Mesenchymal stem cell (in vitro differentiated cells and primary cell): ENCODE data around the gene RDH16.
A peak's percentile ranks its signal among the peaks of the same experiment; 100 is the strongest.

Source experiments
- DNase-seq: peaks from one replicate; pipeline ENCODE4 v3.0.0-alpha.2; 2013
- H2AFZ ChIP-seq: one replicate; pipeline ENCODE4 v1.6.1; 2013; ENCODE audit warnings: low read depth, mild to moderate bottlenecking, control low read depth, inconsistent platforms, low read length, moderate library complexity
- H2AK5ac ChIP-seq: 2 replicates; pipeline ENCODE4 v1.6.1; 2013; ENCODE audit warnings: low read length, moderate library complexity, mild to moderate bottlenecking, inconsistent platforms; ENCODE audit not compliant: severe bottlenecking
- H2BK120ac ChIP-seq: one replicate; pipeline ENCODE4 v1.6.1; 2013; ENCODE audit warnings: low read depth, mild to moderate bottlenecking, inconsistent platforms, low read length, moderate library complexity
- H2BK12ac ChIP-seq, 2 experiments: one replicate each; pipeline ENCODE4 v1.6.1; 2013; ENCODE audit warnings: inconsistent platforms in 2 of 2, low read length in 2 of 2, mild to moderate bottlenecking in 2 of 2, moderate library complexity in 2 of 2, control low read depth in 1 of 2
- H2BK15ac ChIP-seq: one replicate; pipeline ENCODE4 v1.6.1; 2013; ENCODE audit warnings: mild to moderate bottlenecking, low read depth, inconsistent platforms; ENCODE audit not compliant: poor library complexity, severe bottlenecking
- H2BK5ac ChIP-seq: 2 replicates; pipeline ENCODE4 v1.6.1; 2013; ENCODE audit warnings: low read depth, mild to moderate bottlenecking, low read length, control low read depth, inconsistent platforms; ENCODE audit not compliant: poor library complexity, severe bottlenecking
- H3K14ac ChIP-seq, 2 experiments: one replicate each; pipeline ENCODE4 v1.6.1; 2013; ENCODE audit warnings: inconsistent platforms in 2 of 2, low read length in 2 of 2, control low read depth in 1 of 2, mild to moderate bottlenecking in 1 of 2, moderate library complexity in 1 of 2
- H3K18ac ChIP-seq, 2 experiments: one replicate each; pipeline ENCODE4 v1.6.1; 2013; ENCODE audit warnings: inconsistent platforms in 2 of 2, low read length in 2 of 2, control low read depth in 1 of 2, low read depth in 1 of 2, mild to moderate bottlenecking in 1 of 2
- H3K23ac ChIP-seq, 2 experiments: one replicate each; pipeline ENCODE4 v1.6.1; 2013; ENCODE audit warnings: inconsistent platforms in 2 of 2, low read length in 2 of 2, mild to moderate bottlenecking in 2 of 2, moderate library complexity in 2 of 2, control low read depth in 1 of 2
- H3K27ac ChIP-seq: 2 replicates; pipeline ENCODE4 v1.5.1; 2013; ENCODE audit warnings: mild to moderate bottlenecking, moderate library complexity, low read length, control low read depth, inconsistent platforms; ENCODE audit not compliant: poor library complexity, severe bottlenecking
- H3K27me3 ChIP-seq, 2 experiments: 2 replicates each; pipeline versions ENCODE4 v1.6.1 to v1.7.0; 2013; ENCODE audit warnings: low read length in 2 of 2, mild to moderate bottlenecking in 2 of 2, moderate library complexity in 2 of 2, control low read depth in 1 of 2, inconsistent platforms in 1 of 2; ENCODE audit not compliant: control insufficient read depth in 1 of 2, insufficient read depth in 1 of 2
- H3K36me3 ChIP-seq, 2 experiments: 2 replicates each; pipeline versions ENCODE4 v1.6.1 to v1.7.0; 2013; ENCODE audit warnings: low read length in 2 of 2, control low read depth in 1 of 2, inconsistent platforms in 1 of 2, low read depth in 1 of 2, mild to moderate bottlenecking in 1 of 2; ENCODE audit not compliant: insufficient read depth in 2 of 2, control insufficient read depth in 1 of 2
- H3K4ac ChIP-seq, 2 experiments: one replicate each; pipeline ENCODE4 v1.6.1; 2013; ENCODE audit warnings: inconsistent platforms in 2 of 2, low read length in 2 of 2, mild to moderate bottlenecking in 2 of 2, moderate library complexity in 2 of 2, control low read depth in 1 of 2, low read depth in 1 of 2
- H3K4me1 ChIP-seq: 2 replicates; pipeline ENCODE4 v1.6.1; 2013; ENCODE audit warnings: low read depth, low read length, control low read depth; ENCODE audit not compliant: control insufficient read depth, insufficient read depth
- H3K4me2 ChIP-seq: 2 replicates; pipeline ENCODE4 v1.6.1; 2013; ENCODE audit warnings: low read length, mild to moderate bottlenecking, inconsistent platforms; ENCODE audit not compliant: poor library complexity, severe bottlenecking
- H3K4me3 ChIP-seq, 2 experiments: 2 replicates each; pipeline versions ENCODE4 v1.5.1 to v1.7.0; 2013; ENCODE audit warnings: low read length in 2 of 2, mild to moderate bottlenecking in 2 of 2, control low read depth in 1 of 2, low read depth in 1 of 2; ENCODE audit not compliant: insufficient read depth in 1 of 2
- H3K79me1 ChIP-seq: replicated peaks from 2 replicates; pipeline ENCODE4 v1.6.1; 2013; ENCODE audit warnings: mild to moderate bottlenecking, control low read depth, low read length, inconsistent platforms; ENCODE audit not compliant: poor library complexity, severe bottlenecking
- H3K9ac ChIP-seq: 2 replicates; pipeline ENCODE4 v1.7.0; 2013; ENCODE audit warnings: mild to moderate bottlenecking, low read length, moderate library complexity
- H3K9me3 ChIP-seq: 2 replicates; pipeline ENCODE4 v1.7.0; 2013; ENCODE audit warnings: mild to moderate bottlenecking, low read length; ENCODE audit not compliant: control insufficient read depth
- H4K8ac ChIP-seq: one replicate; pipeline ENCODE4 v1.6.1; 2013; ENCODE audit warnings: inconsistent platforms, mild to moderate bottlenecking, low read length, moderate library complexity
- H4K91ac ChIP-seq: one replicate; pipeline ENCODE4 v1.6.1; 2013; ENCODE audit warnings: mild to moderate bottlenecking, low read length, inconsistent platforms
- WGBS: methylation state at CpG from one replicate; pipeline ENCODE4 v1.1.7; 2013; ENCODE audit warnings: mixed read lengths; 5-methylcytosine and 5-hydroxymethylcytosine counted together

The RDH16 gene

GRCh38 chr12:56991319-56992246 is 34.2 kb upstream of the RDH16 start:
- H2BK120ac ChIP-seq, result no peak overlapping the region
- WGBS, result 90% methylated on average over 7 of the region's 8 CpGs
- no peak overlapping the region for H4K91ac ChIP-seq

GRCh38 chr12:56990648-56991318 is 33.4 kb upstream of the RDH16 start:
- no peaks in the 10 kb centered on the region for H3K9me3 ChIP-seq
- H3K4me3 ChIP-seq, result no peak overlapping the region
- no peak overlapping the region for H3K4ac ChIP-seq
- 92% methylated on average over 7 of the region's 7 CpGs for WGBS
- H3K9ac ChIP-seq, result no peak overlapping the region
- H4K8ac ChIP-seq, result no peak overlapping the region
- no peak overlapping the region for H2BK15ac ChIP-seq
- no peak for DNase-seq
- peaks cover under 1% of the 10 kb centered on the region for H3K4me1 ChIP-seq
- H3K27ac ChIP-seq, result no peak overlapping the region
- H2BK5ac ChIP-seq, result no peak overlapping the region
- H3K23ac ChIP-seq, result no peak overlapping the region
- H4K91ac ChIP-seq, result no peak overlapping the region
- H3K18ac ChIP-seq, result peak overlapping the region in 1 of 2 experiments; percentile 46
- H2AFZ ChIP-seq, result no peak overlapping the region
- H2BK12ac ChIP-seq, result no peak overlapping the region
- H3K36me3 ChIP-seq, result peaks cover 0 to 9% of the 10 kb centered on the region in 2 experiments
- no peaks in the 10 kb centered on the region for H3K79me1 ChIP-seq
- no peak overlapping the region for H2BK120ac ChIP-seq
- no peak overlapping the region for H3K4me2 ChIP-seq
- no peak overlapping the region for H2AK5ac ChIP-seq
- H3K27me3 ChIP-seq, result peaks cover 9 to 25% of the 10 kb centered on the region in 2 experiments
- no peak overlapping the region for H3K14ac ChIP-seq

More at GRCh38 chr12:56991319-56992246, 34.2 kb upstream of the RDH16 start:
- no peak overlapping the region for H2BK12ac ChIP-seq
- H3K36me3 ChIP-seq, result peaks cover 0 to 14% of the 10 kb centered on the region in 2 experiments
- DNase-seq, result no peak
- no peak overlapping the region for H3K4me2 ChIP-seq
- no peak overlapping the region for H3K9ac ChIP-seq
- H2BK15ac ChIP-seq, result no peak overlapping the region
- no peak overlapping the region for H2AK5ac ChIP-seq
- H3K4ac ChIP-seq, result no peak overlapping the region
- no peaks in the 10 kb centered on the region for H3K9me3 ChIP-seq
- no peaks in the 10 kb centered on the region for H3K4me1 ChIP-seq
- no peak overlapping the region for H3K4me3 ChIP-seq
- H3K18ac ChIP-seq, result peak overlapping the region in 1 of 2 experiments; percentile 37
- H3K27ac ChIP-seq, result no peak overlapping the region
- no peak overlapping the region for H2AFZ ChIP-seq
- H3K23ac ChIP-seq, result no peak overlapping the region
- no peak overlapping the region for H3K14ac ChIP-seq
- H2BK5ac ChIP-seq, result no peak overlapping the region
- H3K27me3 ChIP-seq, result peaks cover 9 to 25% of the 10 kb centered on the region in 2 experiments
- peaks cover 3% of the 10 kb centered on the region for H3K79me1 ChIP-seq
- H4K8ac ChIP-seq, result no peak overlapping the region

- Histone ChIP-seq H2AFZ (no peak overlapping the region), H2BK120ac (no peak overlapping the region), H4K91ac (no peak overlapping the region), H3K9me3 (no peaks in the 10 kb centered on the region), H3K14ac (no peak overlapping the region), H3K27ac (no peak overlapping the region), H4K8ac (no peak overlapping the region), H3K4ac (no peak overlapping the region), H2BK12ac (no peak overlapping the region), H2BK15ac (no peak overlapping the region), H3K9ac (no peak overlapping the region), H3K79me1 (no peaks in the 10 kb centered on the region), H3K4me2 (no peak overlapping the region), H3K4me3 (no peak overlapping the region), H2BK5ac (no peak overlapping the region), H3K27me3 (peaks cover 9 to 25% of the 10 kb centered on the region in 2 experiments), H3K18ac (no peak overlapping the region), H3K23ac (no peak overlapping the region), H2AK5ac (no peak overlapping the region), H3K36me3 (peaks cover 0 to 1% of the 10 kb centered on the region in 2 experiments), H3K4me1 (peaks cover 2% of the 10 kb centered on the region)
- DNase-seq, result no peak
- 89% methylated on average over 7 of the region's 7 CpGs for WGBS
Observed at GRCh38 chr12:56989861-56990610, 32.6 kb upstream of the RDH16 start.
